ENCODE data around the gene OR52E1. TPM values are rescaled to one million over a fixed set of nuclear protein-coding genes. Genes with fewer than 3 reads are reported as not detected.

The OR52E1 gene
- not detected for total RNA-seq

- Histone ChIP-seq H3K27me3 (no peaks in the 10 kb centered on the region), H3K4me1 (no peaks in the 10 kb centered on the region), H3K4me3 (no peak within 1 kb of the TSS), H3K36me3 (no peaks in the 10 kb centered on the region), H3K27ac (no peak within 1 kb of the TSS), H3K9me3 (no peaks in the 10 kb centered on the region)
- no peak for DNase-seq (ENCODE audit: low spot score)
- TF ChIP-seq CTCF (IDR thresholded peaks at IDR 0.05), result no peak
Observed at GRCh38 chr11:5069272-5069671, at the start of gene OR52E1. OR52E1 (plus strand) TSS chr11:5069572.

- Histone ChIP-seq H3K27ac (no peak overlapping the region), H3K9me3 (peaks cover 0 to 15% of the 10 kb centered on the region in 2 donors), H3K36me3 (no peaks in the 10 kb centered on the region), H3K4me1 (no peaks in the 10 kb centered on the region), H3K4me3 (no peak overlapping the region), H3K27me3 (no peaks in the 10 kb centered on the region)
- no peak for TF ChIP-seq CTCF (IDR thresholded peaks at IDR 0.05)
- DNase-seq (ENCODE audit: low spot score), result no peak
Observed at GRCh38 chr11:5021996-5022395, 47.4 kb upstream of the OR52E1 start.

GRCh38 chr11:5036669-5037068 is 32.7 kb upstream of the OR52E1 start:
- H3K27me3 ChIP-seq, result no peaks in the 10 kb centered on the region
- DNase-seq (ENCODE audit: low spot score), result no peak
- H3K4me3 ChIP-seq, result no peak overlapping the region
- no peaks in the 10 kb centered on the region for H3K36me3 ChIP-seq
- H3K4me1 ChIP-seq, result no peaks in the 10 kb centered on the region
- H3K9me3 ChIP-seq, result no peaks in the 10 kb centered on the region
- no peak for TF ChIP-seq CTCF (IDR thresholded peaks at IDR 0.05)
- H3K27ac ChIP-seq, result no peak overlapping the region

GRCh38 chr11:5037926-5038325 is 31.4 kb upstream of the OR52E1 start:
- no peak overlapping the region for H3K4me3 ChIP-seq
- H3K4me1 ChIP-seq, result no peaks in the 10 kb centered on the region
- no peak for TF ChIP-seq CTCF (IDR thresholded peaks at IDR 0.05)
- H3K9me3 ChIP-seq, result no peaks in the 10 kb centered on the region
- no peaks in the 10 kb centered on the region for H3K27me3 ChIP-seq
- no peak for DNase-seq (ENCODE audit: low spot score)
- no peak overlapping the region for H3K27ac ChIP-seq
- no peaks in the 10 kb centered on the region for H3K36me3 ChIP-seq

- no peak for TF ChIP-seq CTCF (IDR thresholded peaks at IDR 0.05)
- DNase-seq (ENCODE audit: low spot score), result no peak
- no peaks in the 10 kb centered on the region for H3K27me3 ChIP-seq
- no peaks in the 10 kb centered on the region for H3K9me3 ChIP-seq
- no peak overlapping the region for H3K27ac ChIP-seq
- H3K4me1 ChIP-seq, result no peaks in the 10 kb centered on the region
- no peak overlapping the region for H3K4me3 ChIP-seq
- no peaks in the 10 kb centered on the region for H3K36me3 ChIP-seq
Observed at GRCh38 chr11:5038341-5038740, 31.0 kb upstream of the OR52E1 start.

- no peak for TF ChIP-seq CTCF (IDR thresholded peaks at IDR 0.05)
Observed at GRCh38 chr11:5040876-5041275, 28.5 kb upstream of the OR52E1 start.

More at GRCh38 chr11:5040876-5041275, 28.5 kb upstream of the OR52E1 start:
- H3K9me3 ChIP-seq, result no peaks in the 10 kb centered on the region
- H3K27ac ChIP-seq, result no peak overlapping the region
- no peaks in the 10 kb centered on the region for H3K4me1 ChIP-seq
- H3K36me3 ChIP-seq, result no peaks in the 10 kb centered on the region
- no peak overlapping the region for H3K4me3 ChIP-seq
- DNase-seq (ENCODE audit: low spot score), result no peak
- H3K27me3 ChIP-seq, result no peaks in the 10 kb centered on the region

Data from right atrium auricular region (tissue), 2 donors.